ENCODE results near the gene RANBP9. TPM values are rescaled to one million over a fixed set of nuclear protein-coding genes. Genes with fewer than 3 reads are reported as not detected.

The RANBP9 gene
- total and polyA plus RNA-seq, 4 donors, result 5.8 to 25.2 (median 14.1) TPM

DNA sequence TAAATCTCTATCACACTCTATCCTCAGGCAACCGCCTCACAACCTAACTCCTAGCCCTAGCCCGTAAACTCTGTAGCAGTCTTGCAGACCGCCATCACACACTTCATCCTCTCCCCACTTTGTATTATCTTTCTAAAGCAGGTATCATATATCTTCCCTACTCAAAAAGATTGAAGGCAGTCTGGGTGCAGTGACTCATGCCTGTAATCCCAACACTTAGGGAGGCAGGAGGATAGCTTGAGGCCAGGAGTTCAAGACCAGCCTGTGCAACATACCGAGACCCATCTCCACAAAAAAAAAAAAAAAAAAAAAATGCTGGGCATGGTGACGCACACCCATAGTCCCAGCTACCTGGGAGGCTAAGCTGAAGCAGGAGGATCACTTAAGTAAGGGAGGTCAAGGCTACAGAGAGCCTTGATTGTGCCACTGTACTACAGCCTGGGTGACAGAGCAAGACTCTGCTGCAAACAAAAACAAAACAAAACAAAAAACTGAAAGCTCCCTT, 22.9 kb downstream of the RANBP9 start:
- DNase-seq (ENCODE audit: low spot score), result no peak
- no peaks in the 10 kb centered on the region for H3K27me3 ChIP-seq (ENCODE audit: control insufficient read depth in 4 of 4, insufficient read depth in 4 of 4, low read length in 3 of 4)
- over 99% methylated on average over 5 of the region's 5 CpGs for WGBS

DNA sequence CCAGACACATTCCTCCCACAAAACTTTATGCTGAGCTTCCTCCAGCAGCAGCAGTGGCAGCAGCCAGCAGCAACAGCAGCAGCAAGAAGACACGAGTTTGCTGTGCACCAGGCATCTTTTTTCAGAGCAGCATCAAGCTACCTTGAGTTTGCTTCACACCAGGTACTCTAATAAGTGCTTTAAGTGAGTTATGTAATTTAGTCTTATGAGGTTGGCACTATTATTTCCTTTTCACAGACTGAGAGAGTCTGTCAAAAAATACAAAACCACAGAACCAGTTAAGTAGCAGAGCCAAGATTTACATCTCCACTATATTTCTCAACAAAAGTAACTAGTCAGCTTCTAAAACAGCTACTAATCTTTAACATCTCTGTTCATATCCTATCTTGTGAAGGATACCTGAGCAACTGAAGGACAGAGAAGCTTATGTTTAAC, 23.7 kb downstream of the RANBP9 start:
- H3K4me3 ChIP-seq (ENCODE audit: low read depth in 1 of 3, low read length in 3 of 3), result no peak overlapping the region
- H3K27ac ChIP-seq (ENCODE audit: low read depth in 1 of 2, low read length in 2 of 2), result no peak overlapping the region
- peaks cover 0 to 10% (median 1%) of the 10 kb centered on the region in 4 donors for H3K4me1 ChIP-seq (ENCODE audit: control insufficient read depth in 4 of 4, insufficient read depth in 4 of 4, low read length in 3 of 4)
- no peaks in the 10 kb centered on the region for H3K36me3 ChIP-seq (ENCODE audit: control insufficient read depth in 4 of 4, insufficient read depth in 3 of 4, low read depth in 1 of 4, low read length in 3 of 4)
- H3K9ac ChIP-seq (ENCODE audit: low read depth in 1 of 2, low read length in 2 of 2), result no peak overlapping the region
- H3K27me3 ChIP-seq (ENCODE audit: control insufficient read depth in 4 of 4, insufficient read depth in 4 of 4, low read length in 3 of 4), result no peaks in the 10 kb centered on the region
- WGBS, result 51% methylated on average over 1 of the region's 1 CpG
- H3K9me3 ChIP-seq (ENCODE audit: control insufficient read depth in 4 of 4, low read length in 3 of 4), result no peaks in the 10 kb centered on the region
- DNase-seq (ENCODE audit: low spot score), result no peak
- TF ChIP-seq, protein P1, sequence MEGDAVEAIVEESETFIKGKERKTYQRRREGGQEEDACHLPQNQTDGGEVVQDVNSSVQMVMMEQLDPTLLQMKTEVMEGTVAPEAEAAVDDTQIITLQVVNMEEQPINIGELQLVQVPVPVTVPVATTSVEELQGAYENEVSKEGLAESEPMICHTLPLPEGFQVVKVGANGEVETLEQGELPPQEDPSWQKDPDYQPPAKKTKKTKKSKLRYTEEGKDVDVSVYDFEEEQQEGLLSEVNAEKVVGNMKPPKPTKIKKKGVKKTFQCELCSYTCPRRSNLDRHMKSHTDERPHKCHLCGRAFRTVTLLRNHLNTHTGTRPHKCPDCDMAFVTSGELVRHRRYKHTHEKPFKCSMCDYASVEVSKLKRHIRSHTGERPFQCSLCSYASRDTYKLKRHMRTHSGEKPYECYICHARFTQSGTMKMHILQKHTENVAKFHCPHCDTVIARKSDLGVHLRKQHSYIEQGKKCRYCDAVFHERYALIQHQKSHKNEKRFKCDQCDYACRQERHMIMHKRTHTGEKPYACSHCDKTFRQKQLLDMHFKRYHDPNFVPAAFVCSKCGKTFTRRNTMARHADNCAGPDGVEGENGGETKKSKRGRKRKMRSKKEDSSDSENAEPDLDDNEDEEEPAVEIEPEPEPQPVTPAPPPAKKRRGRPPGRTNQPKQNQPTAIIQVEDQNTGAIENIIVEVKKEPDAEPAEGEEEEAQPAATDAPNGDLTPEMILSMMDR (IDR thresholded peaks at IDR 0.05; ENCODE audit: low read depth, low read length, missing input control), result no peak
- TF ChIP-seq TAF1 (conservative IDR thresholded peaks at IDR 0.05) (no peak), FOXA2 (IDR thresholded peaks at IDR 0.05) (no peak), JUND (IDR thresholded peaks at IDR 0.05) (no peak)
- TF ChIP-seq, protein P2, sequence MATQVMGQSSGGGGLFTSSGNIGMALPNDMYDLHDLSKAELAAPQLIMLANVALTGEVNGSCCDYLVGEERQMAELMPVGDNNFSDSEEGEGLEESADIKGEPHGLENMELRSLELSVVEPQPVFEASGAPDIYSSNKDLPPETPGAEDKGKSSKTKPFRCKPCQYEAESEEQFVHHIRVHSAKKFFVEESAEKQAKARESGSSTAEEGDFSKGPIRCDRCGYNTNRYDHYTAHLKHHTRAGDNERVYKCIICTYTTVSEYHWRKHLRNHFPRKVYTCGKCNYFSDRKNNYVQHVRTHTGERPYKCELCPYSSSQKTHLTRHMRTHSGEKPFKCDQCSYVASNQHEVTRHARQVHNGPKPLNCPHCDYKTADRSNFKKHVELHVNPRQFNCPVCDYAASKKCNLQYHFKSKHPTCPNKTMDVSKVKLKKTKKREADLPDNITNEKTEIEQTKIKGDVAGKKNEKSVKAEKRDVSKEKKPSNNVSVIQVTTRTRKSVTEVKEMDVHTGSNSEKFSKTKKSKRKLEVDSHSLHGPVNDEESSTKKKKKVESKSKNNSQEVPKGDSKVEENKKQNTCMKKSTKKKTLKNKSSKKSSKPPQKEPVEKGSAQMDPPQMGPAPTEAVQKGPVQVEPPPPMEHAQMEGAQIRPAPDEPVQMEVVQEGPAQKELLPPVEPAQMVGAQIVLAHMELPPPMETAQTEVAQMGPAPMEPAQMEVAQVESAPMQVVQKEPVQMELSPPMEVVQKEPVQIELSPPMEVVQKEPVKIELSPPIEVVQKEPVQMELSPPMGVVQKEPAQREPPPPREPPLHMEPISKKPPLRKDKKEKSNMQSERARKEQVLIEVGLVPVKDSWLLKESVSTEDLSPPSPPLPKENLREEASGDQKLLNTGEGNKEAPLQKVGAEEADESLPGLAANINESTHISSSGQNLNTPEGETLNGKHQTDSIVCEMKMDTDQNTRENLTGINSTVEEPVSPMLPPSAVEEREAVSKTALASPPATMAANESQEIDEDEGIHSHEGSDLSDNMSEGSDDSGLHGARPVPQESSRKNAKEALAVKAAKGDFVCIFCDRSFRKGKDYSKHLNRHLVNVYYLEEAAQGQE (IDR thresholded peaks at IDR 0.05), result no peak
- TF ChIP-seq, protein P3, sequence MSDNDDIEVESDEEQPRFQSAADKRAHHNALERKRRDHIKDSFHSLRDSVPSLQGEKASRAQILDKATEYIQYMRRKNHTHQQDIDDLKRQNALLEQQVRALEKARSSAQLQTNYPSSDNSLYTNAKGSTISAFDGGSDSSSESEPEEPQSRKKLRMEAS (IDR thresholded peaks at IDR 0.05), result no peak

More for the DNA sequence above, 22.9 kb downstream of the RANBP9 start:
- no peak for TF ChIP-seq HNF4A (conservative IDR thresholded peaks at IDR 0.05)
- TF ChIP-seq, protein P4, sequence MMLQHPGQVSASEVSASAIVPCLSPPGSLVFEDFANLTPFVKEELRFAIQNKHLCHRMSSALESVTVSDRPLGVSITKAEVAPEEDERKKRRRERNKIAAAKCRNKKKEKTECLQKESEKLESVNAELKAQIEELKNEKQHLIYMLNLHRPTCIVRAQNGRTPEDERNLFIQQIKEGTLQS (IDR thresholded peaks at IDR 0.05), result no peak
- no peak for TF ChIP-seq NR2F2 (IDR thresholded peaks at IDR 0.05)
- no peak for TF ChIP-seq EGR1 (IDR thresholded peaks at IDR 0.05; ENCODE audit: low read depth in 2 of 2)
- TF ChIP-seq, protein P2 (IDR thresholded peaks at IDR 0.05), result no peak
- TF ChIP-seq, protein P5, sequence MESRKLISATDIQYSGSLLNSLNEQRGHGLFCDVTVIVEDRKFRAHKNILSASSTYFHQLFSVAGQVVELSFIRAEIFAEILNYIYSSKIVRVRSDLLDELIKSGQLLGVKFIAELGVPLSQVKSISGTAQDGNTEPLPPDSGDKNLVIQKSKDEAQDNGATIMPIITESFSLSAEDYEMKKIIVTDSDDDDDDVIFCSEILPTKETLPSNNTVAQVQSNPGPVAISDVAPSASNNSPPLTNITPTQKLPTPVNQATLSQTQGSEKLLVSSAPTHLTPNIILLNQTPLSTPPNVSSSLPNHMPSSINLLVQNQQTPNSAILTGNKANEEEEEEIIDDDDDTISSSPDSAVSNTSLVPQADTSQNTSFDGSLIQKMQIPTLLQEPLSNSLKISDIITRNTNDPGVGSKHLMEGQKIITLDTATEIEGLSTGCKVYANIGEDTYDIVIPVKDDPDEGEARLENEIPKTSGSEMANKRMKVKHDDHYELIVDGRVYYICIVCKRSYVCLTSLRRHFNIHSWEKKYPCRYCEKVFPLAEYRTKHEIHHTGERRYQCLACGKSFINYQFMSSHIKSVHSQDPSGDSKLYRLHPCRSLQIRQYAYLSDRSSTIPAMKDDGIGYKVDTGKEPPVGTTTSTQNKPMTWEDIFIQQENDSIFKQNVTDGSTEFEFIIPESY (IDR thresholded peaks at IDR 0.05), result no peak
- TF ChIP-seq HNF4G (IDR thresholded peaks at IDR 0.05), result no peak
- TF ChIP-seq YY1 (IDR thresholded peaks at IDR 0.05), result no peak
- no peak for TF ChIP-seq TAF1 (conservative IDR thresholded peaks at IDR 0.05)
- TF ChIP-seq SP1 (IDR thresholded peaks at IDR 0.05), result no peak
- TF ChIP-seq RAD21 (IDR thresholded peaks at IDR 0.05), result no peak
- TF ChIP-seq FOXA2 (IDR thresholded peaks at IDR 0.05), result no peak
- no peak for TF ChIP-seq GABPA (IDR thresholded peaks at IDR 0.05 in 1 of 2, conservative IDR thresholded peaks at IDR 0.05 in 1 of 2)
- no peak for TF ChIP-seq RXRA (IDR thresholded peaks at IDR 0.05)
- TF ChIP-seq, protein P1 (IDR thresholded peaks at IDR 0.05; ENCODE audit: low read depth, low read length, missing input control), result no peak
- no peak for TF ChIP-seq JUND (IDR thresholded peaks at IDR 0.05)
- TF ChIP-seq FOXA1 (IDR thresholded peaks at IDR 0.05), result no peak
- H3K27ac ChIP-seq (ENCODE audit: low read depth in 1 of 2, low read length in 2 of 2), result no peak overlapping the region
- H3K9me3 ChIP-seq (ENCODE audit: control insufficient read depth in 4 of 4, low read length in 3 of 4), result no peaks in the 10 kb centered on the region
- H3K4me3 ChIP-seq (ENCODE audit: low read depth in 1 of 3, low read length in 3 of 3), result no peak overlapping the region
- peaks cover 0 to 10% (median 1%) of the 10 kb centered on the region in 4 donors for H3K4me1 ChIP-seq (ENCODE audit: control insufficient read depth in 4 of 4, insufficient read depth in 4 of 4, low read length in 3 of 4)
- H3K36me3 ChIP-seq (ENCODE audit: control insufficient read depth in 4 of 4, insufficient read depth in 3 of 4, low read depth in 1 of 4, low read length in 3 of 4), result no peaks in the 10 kb centered on the region
- H3K9ac ChIP-seq (ENCODE audit: low read depth in 1 of 2, low read length in 2 of 2), result no peak overlapping the region

Measured in liver (tissue), 9 donors.